ENCODE data around the gene FAM114A1. TPM values are rescaled to one million over a fixed set of nuclear protein-coding genes. Genes with fewer than 3 reads are reported as not detected.

The FAM114A1 gene
- polyA plus RNA-seq, 3 donors = 3.2 to 12.0 (median 4.1) TPM

GRCh38 chr4:38907696-38908270 lies 40.2 kb downstream of the FAM114A1 start:
- H3K27ac ChIP-seq (ENCODE audit: low read depth in 1 of 2, low read length in 2 of 2) = no peak overlapping the region
- no peaks in the 10 kb centered on the region for H3K9me3 ChIP-seq (replicated peaks in 1 of 2; ENCODE audit: control insufficient read depth in 1 of 2, insufficient read depth in 1 of 2, low read length in 2 of 2)
- H4K20me1 ChIP-seq (ENCODE audit: insufficient read depth, low read length) = no peaks in the 10 kb centered on the region
- DNase-seq = no peak
- no peaks in the 10 kb centered on the region for H3K4me1 Mint-ChIP-seq
- H3K4me3 Mint-ChIP-seq = no peak overlapping the region
- no peaks in the 10 kb centered on the region for H3K27me3 Mint-ChIP-seq (ENCODE audit: low read depth in 3 of 3)
- H3K36me3 ChIP-seq (replicated peaks in 1 of 2; ENCODE audit: control insufficient read depth in 1 of 2, insufficient read depth in 2 of 2, low read length in 2 of 2) = peaks cover 48 to 88% of the 10 kb centered on the region in 2 donors
- TF ChIP-seq, protein P1, sequence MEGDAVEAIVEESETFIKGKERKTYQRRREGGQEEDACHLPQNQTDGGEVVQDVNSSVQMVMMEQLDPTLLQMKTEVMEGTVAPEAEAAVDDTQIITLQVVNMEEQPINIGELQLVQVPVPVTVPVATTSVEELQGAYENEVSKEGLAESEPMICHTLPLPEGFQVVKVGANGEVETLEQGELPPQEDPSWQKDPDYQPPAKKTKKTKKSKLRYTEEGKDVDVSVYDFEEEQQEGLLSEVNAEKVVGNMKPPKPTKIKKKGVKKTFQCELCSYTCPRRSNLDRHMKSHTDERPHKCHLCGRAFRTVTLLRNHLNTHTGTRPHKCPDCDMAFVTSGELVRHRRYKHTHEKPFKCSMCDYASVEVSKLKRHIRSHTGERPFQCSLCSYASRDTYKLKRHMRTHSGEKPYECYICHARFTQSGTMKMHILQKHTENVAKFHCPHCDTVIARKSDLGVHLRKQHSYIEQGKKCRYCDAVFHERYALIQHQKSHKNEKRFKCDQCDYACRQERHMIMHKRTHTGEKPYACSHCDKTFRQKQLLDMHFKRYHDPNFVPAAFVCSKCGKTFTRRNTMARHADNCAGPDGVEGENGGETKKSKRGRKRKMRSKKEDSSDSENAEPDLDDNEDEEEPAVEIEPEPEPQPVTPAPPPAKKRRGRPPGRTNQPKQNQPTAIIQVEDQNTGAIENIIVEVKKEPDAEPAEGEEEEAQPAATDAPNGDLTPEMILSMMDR (IDR thresholded peaks at IDR 0.05) = no peak
- no peak overlapping the region for H3K27ac Mint-ChIP-seq
- H3K9ac ChIP-seq (ENCODE audit: insufficient read depth, low read length, poor library complexity, severe bottlenecking) = no peak overlapping the region
- H3K4me2 ChIP-seq (replicated peaks; ENCODE audit: extremely low read depth, low read length, poor library complexity, severe bottlenecking) = no peak overlapping the region
- no peaks in the 10 kb centered on the region for H3K79me2 ChIP-seq (ENCODE audit: insufficient read depth, low read length)
- H3K9me3 Mint-ChIP-seq = no peaks in the 10 kb centered on the region
- intact Hi-C loops (cut with micrococcal nuclease) = no loop called here
- no peak overlapping the region for H2AFZ ChIP-seq (ENCODE audit: insufficient read depth, low read depth, low read length, poor library complexity, severe bottlenecking)
- H3K27me3 ChIP-seq (ENCODE audit: control insufficient read depth in 2 of 2, insufficient read depth in 2 of 2, low read length in 2 of 2) = no peaks in the 10 kb centered on the region
- no peak overlapping the region for H3K4me3 ChIP-seq (replicated peaks in 1 of 3; ENCODE audit: low read depth in 2 of 3, low read length in 3 of 3)
- no peaks in the 10 kb centered on the region for H3K4me1 ChIP-seq (ENCODE audit: control insufficient read depth in 1 of 2, insufficient read depth in 2 of 2, low read length in 2 of 2)
- H3K36me3 Mint-ChIP-seq = peaks cover 67 to 70% of the 10 kb centered on the region in 2 donors

DNA sequence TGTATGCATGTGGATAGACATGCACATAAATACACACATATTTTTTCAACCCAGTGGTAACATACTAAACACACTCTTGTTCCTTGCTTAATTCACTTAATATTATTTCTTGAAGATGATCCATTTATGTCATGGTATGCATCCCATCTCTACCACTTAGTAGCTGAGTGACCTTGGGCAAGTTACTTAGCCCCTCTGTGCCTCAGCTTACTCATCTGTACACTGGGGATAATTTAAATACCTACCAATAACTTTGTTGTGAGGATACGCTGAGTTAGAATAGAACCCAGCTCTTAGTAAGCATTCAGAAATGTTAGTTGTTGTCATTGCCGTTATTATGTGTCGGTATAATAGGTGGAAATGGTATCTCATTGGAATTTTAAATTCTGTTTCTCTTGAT lies 41.4 kb downstream of the FAM114A1 start:
- Mint-ChIP-seq H3K4me1 (no peaks in the 10 kb centered on the region), H3K27ac (no peak overlapping the region), H3K27me3 (ENCODE audit: low read depth in 3 of 3) (no peaks in the 10 kb centered on the region), H3K4me3 (no peak overlapping the region), H3K36me3 (peaks cover 69 to 81% of the 10 kb centered on the region in 2 donors), H3K9me3 (no peaks in the 10 kb centered on the region)
- Histone ChIP-seq H4K20me1 (ENCODE audit: insufficient read depth, low read length) (no peaks in the 10 kb centered on the region), H3K36me3 (replicated peaks in 1 of 2; ENCODE audit: control insufficient read depth in 1 of 2, insufficient read depth in 2 of 2, low read length in 2 of 2) (peaks cover 48 to 88% of the 10 kb centered on the region in 2 donors), H3K27ac (ENCODE audit: low read depth in 1 of 2, low read length in 2 of 2) (no peak overlapping the region), H3K9ac (ENCODE audit: insufficient read depth, low read length, poor library complexity, severe bottlenecking) (no peak overlapping the region), H3K4me2 (replicated peaks; ENCODE audit: extremely low read depth, low read length, poor library complexity, severe bottlenecking) (no peak overlapping the region), H2AFZ (ENCODE audit: insufficient read depth, low read depth, low read length, poor library complexity, severe bottlenecking) (no peak overlapping the region), H3K27me3 (ENCODE audit: control insufficient read depth in 2 of 2, insufficient read depth in 2 of 2, low read length in 2 of 2) (no peaks in the 10 kb centered on the region), H3K79me2 (ENCODE audit: insufficient read depth, low read length) (no peaks in the 10 kb centered on the region), H3K4me3 (replicated peaks in 1 of 3; ENCODE audit: low read depth in 2 of 3, low read length in 3 of 3) (no peak overlapping the region), H3K9me3 (replicated peaks in 1 of 2; ENCODE audit: control insufficient read depth in 1 of 2, insufficient read depth in 1 of 2, low read length in 2 of 2) (no peaks in the 10 kb centered on the region), H3K4me1 (ENCODE audit: control insufficient read depth in 1 of 2, insufficient read depth in 2 of 2, low read length in 2 of 2) (no peaks in the 10 kb centered on the region)
- no peak for DNase-seq
- intact Hi-C loops (cut with micrococcal nuclease) = no loop called here
- TF ChIP-seq, protein P1 (IDR thresholded peaks at IDR 0.05) = no peak
- no CpG with 5 or more reads among the region's 3 CpGs for WGBS (ENCODE audit: insufficient coverage)
